ENCODE data around the gene LTBP1. TPM values are rescaled to one million over a fixed set of nuclear protein-coding genes. Genes with fewer than 3 reads are reported as not detected.

LTBP1 gene
- total RNA-seq, 2 experiments from 2014 or later: 0.06 TPM; not detected in 1

GRCh38 chr2:33241072-33241471, 294.3 kb downstream of the LTBP1 start:
- CTCF ChIA-PET: no interaction called here
- TF ChIP-seq CTCF (IDR thresholded peaks at IDR 0.05): no peak
- DNase-seq (no peak), ATAC-seq (ENCODE audit: poor library complexity) (no peak)
- no peak overlapping the region for H3K27ac ChIP-seq (ENCODE audit: low read depth in 1 of 2, low read length in 2 of 2)
- no peaks in the 10 kb centered on the region for H3K4me1 ChIP-seq (ENCODE audit: insufficient read depth, low read length)
- no peak overlapping the region for H3K27ac Mint-ChIP-seq
- intact Hi-C loops (cut with DNase I, micrococcal nuclease): no loop called here
- no peaks in the 10 kb centered on the region for H3K27me3 ChIP-seq (ENCODE audit: control insufficient read depth in 1 of 2, insufficient read depth in 2 of 2, low read length in 2 of 2)
- POLR2A ChIA-PET: no interaction called here
- no peak overlapping the region for H3K4me3 Mint-ChIP-seq
- H3K27me3 Mint-ChIP-seq: no peaks in the 10 kb centered on the region
- no peaks in the 10 kb centered on the region for H3K36me3 ChIP-seq (ENCODE audit: insufficient read depth, low read length)
- no peaks in the 10 kb centered on the region for H3K9me3 ChIP-seq (ENCODE audit: control insufficient read depth in 1 of 2, insufficient read depth in 1 of 2, low read length in 2 of 2)
- no peak overlapping the region for H3K4me3 ChIP-seq (ENCODE audit: low read length)
- H3K36me3 Mint-ChIP-seq (ENCODE audit: low read depth): no peaks in the 10 kb centered on the region
- no peaks in the 10 kb centered on the region for H3K4me1 Mint-ChIP-seq (ENCODE audit: low read depth)
- no peaks in the 10 kb centered on the region for H3K9me3 Mint-ChIP-seq

GRCh38 chr2:33241581-33241980, 294.8 kb downstream of the LTBP1 start:
- Histone ChIP-seq H3K4me3 (ENCODE audit: low read length) (no peak overlapping the region), H3K36me3 (ENCODE audit: insufficient read depth, low read length) (no peaks in the 10 kb centered on the region), H3K27me3 (ENCODE audit: control insufficient read depth in 1 of 2, insufficient read depth in 2 of 2, low read length in 2 of 2) (no peaks in the 10 kb centered on the region), H3K9me3 (ENCODE audit: control insufficient read depth in 1 of 2, insufficient read depth in 1 of 2, low read length in 2 of 2) (no peaks in the 10 kb centered on the region), H3K27ac (ENCODE audit: low read depth in 1 of 2, low read length in 2 of 2) (no peak overlapping the region), H3K4me1 (ENCODE audit: insufficient read depth, low read length) (no peaks in the 10 kb centered on the region)
- ChIA-PET CTCF (no interaction called here), POLR2A (no interaction called here)
- intact Hi-C loops (cut with DNase I, micrococcal nuclease): no loop called here
- Mint-ChIP-seq H3K4me1 (ENCODE audit: low read depth) (no peaks in the 10 kb centered on the region), H3K4me3 (no peak overlapping the region), H3K9me3 (no peaks in the 10 kb centered on the region), H3K36me3 (ENCODE audit: low read depth) (no peaks in the 10 kb centered on the region), H3K27me3 (no peaks in the 10 kb centered on the region), H3K27ac (no peak overlapping the region)
- no peak for ATAC-seq (ENCODE audit: poor library complexity)
- TF ChIP-seq CTCF (IDR thresholded peaks at IDR 0.05): no peak
- DNase-seq: no peak

GRCh38 chr2:33242845-33243244, 296.1 kb downstream of the LTBP1 start:
- no peak overlapping the region for H3K27ac Mint-ChIP-seq
- CTCF ChIA-PET: no interaction called here
- no peak for ATAC-seq (ENCODE audit: poor library complexity)

More at GRCh38 chr2:33242845-33243244, 296.1 kb downstream of the LTBP1 start:
- Histone ChIP-seq H3K4me1 (ENCODE audit: insufficient read depth, low read length) (no peaks in the 10 kb centered on the region), H3K27ac (ENCODE audit: low read depth in 1 of 2, low read length in 2 of 2) (no peak overlapping the region), H3K27me3 (ENCODE audit: control insufficient read depth in 1 of 2, insufficient read depth in 2 of 2, low read length in 2 of 2) (no peaks in the 10 kb centered on the region), H3K4me3 (ENCODE audit: low read length) (no peak overlapping the region), H3K9me3 (ENCODE audit: control insufficient read depth in 1 of 2, insufficient read depth in 1 of 2, low read length in 2 of 2) (no peaks in the 10 kb centered on the region), H3K36me3 (ENCODE audit: insufficient read depth, low read length) (no peaks in the 10 kb centered on the region)
- no peaks in the 10 kb centered on the region for H3K4me1 Mint-ChIP-seq (ENCODE audit: low read depth)
- no peak for TF ChIP-seq CTCF (IDR thresholded peaks at IDR 0.05)
- no peak for DNase-seq
- POLR2A ChIA-PET: no interaction called here
- no peaks in the 10 kb centered on the region for H3K36me3 Mint-ChIP-seq (ENCODE audit: low read depth)
- intact Hi-C loops (cut with DNase I, micrococcal nuclease): no loop called here
- H3K9me3 Mint-ChIP-seq: no peaks in the 10 kb centered on the region
- no peak overlapping the region for H3K4me3 Mint-ChIP-seq
- no peaks in the 10 kb centered on the region for H3K27me3 Mint-ChIP-seq
